Measurements from ENCODE around the gene RWDD2A. TPM values are rescaled to one million over a fixed set of nuclear protein-coding genes. Genes with fewer than 3 reads are reported as not detected.

RWDD2A gene
- total and polyA plus RNA-seq, 2 of the 8 experiments (the other 6 are each of a cell fraction or from before 2014, with no cell fraction given): 2.1 to 3.6 TPM

- no peak overlapping the region for H3K4me2 ChIP-seq (ENCODE audit: insufficient read depth in 1 of 2, low read depth in 2 of 2, low read length in 2 of 2)
- no peak overlapping the region for H2BK20ac ChIP-seq (ENCODE audit: low read length)
- H3K27me3 ChIP-seq (replicated peaks in 1 of 4; ENCODE audit: control insufficient read depth in 3 of 4, extremely low read depth in 1 of 4, insufficient read depth in 3 of 4, low read length in 3 of 4): no peaks in the 10 kb centered on the region
- H3K23me2 ChIP-seq (ENCODE audit: low read depth, low read length): no peaks in the 10 kb centered on the region
- 94% methylated on average over 3 of the region's 3 CpGs; no CpG with 5 or more reads in 1 of the 2 experiments for WGBS, 2 experiments (ENCODE audit: extremely low coverage in 1 of 2, insufficient coverage in 1 of 2, insufficient read length in 1 of 2, insufficient replicate concordance in 2 of 2, low coverage in 1 of 2, low lambda C conversion rate in 2 of 2, missing lambda C conversion rate in 1 of 2)
- FAIRE-seq (no peak), DNase-seq (ENCODE audit: low read depth in 1 of 2, low spot score in 2 of 2) (no peak)
- H3K4me1 ChIP-seq (replicated peaks in 1 of 4; ENCODE audit: control insufficient read depth in 3 of 4, insufficient read depth in 4 of 4, low read length in 3 of 4): no peaks in the 10 kb centered on the region
- no peak overlapping the region for H3K4ac ChIP-seq (replicated peaks; ENCODE audit: insufficient read length, low read depth, low read length)
- H2BK15ac ChIP-seq (ENCODE audit: low read length): no peak overlapping the region
- H3K36me3 ChIP-seq (ENCODE audit: control insufficient read depth in 2 of 4, insufficient read depth in 4 of 4, low read length in 3 of 4): no peaks in the 10 kb centered on the region
- no peak overlapping the region for H4K91ac ChIP-seq (replicated peaks; ENCODE audit: insufficient read length, low read length)
- H3K27ac ChIP-seq (ENCODE audit: low read depth, low read length): no peak overlapping the region
- POLR2A ChIA-PET (ENCODE audit: partially characterized antibody): no interaction called here
- H3K79me1 ChIP-seq (ENCODE audit: low read depth, low read length): no peaks in the 10 kb centered on the region
- H3K23ac ChIP-seq (ENCODE audit: insufficient read length): no peak overlapping the region
- no peak overlapping the region for H3K14ac ChIP-seq (ENCODE audit: insufficient read length)
- H2AFZ ChIP-seq (ENCODE audit: low read length): no peak overlapping the region
- no peak overlapping the region for H2BK12ac ChIP-seq (ENCODE audit: low read depth, low read length)
- no peak overlapping the region for H3K18ac ChIP-seq (ENCODE audit: extremely low read depth, low read length)
- H4K20me1 ChIP-seq (replicated peaks in 1 of 2; ENCODE audit: control insufficient read depth in 1 of 2, insufficient read depth in 2 of 2, low read length in 2 of 2): no peaks in the 10 kb centered on the region
- CTCF ChIA-PET (ENCODE audit: partially characterized antibody): no interaction called here
- no peaks in the 10 kb centered on the region for H3K79me2 ChIP-seq (ENCODE audit: control insufficient read depth in 1 of 2, insufficient read depth in 2 of 2, low read length in 2 of 2)
- no peaks in the 10 kb centered on the region for H3K9me3 ChIP-seq (ENCODE audit: insufficient read depth in 2 of 2, low read depth in 1 of 2, low read length in 1 of 2)
- no peak overlapping the region for H2AK5ac ChIP-seq (ENCODE audit: low read depth, low read length)
- no peak overlapping the region for H4K5ac ChIP-seq (ENCODE audit: insufficient read length, low read depth, low read length)
- no peak overlapping the region for H3K9ac ChIP-seq (replicated peaks in 1 of 4; ENCODE audit: extremely low read depth in 1 of 4, low read depth in 3 of 4, low read length in 3 of 4)
- no peak overlapping the region for H3K56ac ChIP-seq (replicated peaks; ENCODE audit: insufficient read length, low read depth, low read length)
- no peak overlapping the region for H2BK5ac ChIP-seq (ENCODE audit: low read depth, low read length)
- no peak overlapping the region for H3K4me3 ChIP-seq (ENCODE audit: extremely low read depth in 1 of 4, insufficient read depth in 2 of 4, low read depth in 3 of 4, low read length in 4 of 4)
- H4K8ac ChIP-seq (ENCODE audit: extremely low read depth, insufficient read depth, low read length): no peak overlapping the region
- H2BK120ac ChIP-seq (replicated peaks; ENCODE audit: low read depth, low read length): no peak overlapping the region
- no peak for TF ChIP-seq RBBP5 (IDR thresholded peaks at IDR 0.05; ENCODE audit: borderline replicate concordance, low read depth, low read length)
- no peak for TF ChIP-seq SIRT6 (IDR thresholded peaks at IDR 0.05; ENCODE audit: low read length)
- TF ChIP-seq ASH2L (IDR thresholded peaks at IDR 0.05; ENCODE audit: low read length): no peak
- TF ChIP-seq EZH2 (IDR thresholded peaks at IDR 0.05; ENCODE audit: low read depth, low read length, severe bottlenecking): no peak
- no peak for TF ChIP-seq HDAC2 (IDR thresholded peaks at IDR 0.05; ENCODE audit: borderline replicate concordance in 1 of 2, low read depth in 2 of 2, low read length in 2 of 2)
- no peak for TF ChIP-seq SIN3A (conservative IDR thresholded peaks at IDR 0.05 in 1 of 2, IDR thresholded peaks at IDR 0.05 in 1 of 2; ENCODE audit: low read depth in 1 of 2, low read length in 2 of 2)
- TF ChIP-seq TEAD4 (IDR thresholded peaks at IDR 0.05; ENCODE audit: low read depth, low read length): no peak
- no peak for TF ChIP-seq SAP30 (IDR thresholded peaks at IDR 0.05; ENCODE audit: insufficient read depth, insufficient replicate concordance, low read length)
- no peak for TF ChIP-seq TAF7 (optimal IDR thresholded peaks at IDR 0.05; ENCODE audit: borderline replicate concordance, low read depth, low read length)
These were observed 54.3 kb downstream of the RWDD2A start for GRCh38 chr6:83247471-83247870.

Data from H1 (cell line).